Tibial artery (tissue), 4 donors: ENCODE results near the gene ANKRD50.

Experiments
- DNase-seq, 2 donors: peaks; one replicate each; pipeline ENCODE4 v3.0.0-alpha.2; 2019
- H3K27ac ChIP-seq, 2 donors: fragments of 200-600 bp; sonication (generic) in 1 of 2; 1 replicate in 1 of 2; 2 replicates in 1 of 2; pipeline ENCODE4 v1.5.1; 2018 to 2019; ENCODE audit warnings: mild to moderate bottlenecking in 1 of 2
- H3K27me3 ChIP-seq, 2 donors: fragments of 200-600 bp; sonication (generic) in 1 of 2; one replicate each; pipeline versions ENCODE4 v1.5.1 to v1.6.0; 2016 to 2019
- H3K36me3 ChIP-seq, 3 donors: fragments of 200-600 bp; sonication (generic) in 2 of 3; one replicate each; pipeline ENCODE4 v1.5.1; 2016 to 2019; ENCODE audit warnings: mild to moderate bottlenecking in 2 of 3
- H3K4me1 ChIP-seq, 4 donors: fragments of 200-600 bp; sonication (generic) in 2 of 4; 1 replicate in 3 of 4; 2 replicates in 1 of 4; pipeline ENCODE4 v1.5.1; 2016 to 2019
- H3K4me3 ChIP-seq, 2 donors: fragments of 200-600 bp; sonication (generic) in 1 of 2; 1 replicate in 1 of 2; 2 replicates in 1 of 2; pipeline ENCODE4 v1.5.1; 2018 to 2019; ENCODE audit warnings: mild to moderate bottlenecking in 2 of 2
- H3K9me3 ChIP-seq, 3 donors: fragments of 200-600 bp; sonication (generic) in 1 of 3; one replicate each; pipeline ENCODE4 v1.5.1; 2016 to 2019
- intact Hi-C: fragments of 100-400 bp; cut with DNase I; formaldehyde crosslinking; loops from one replicate; pipeline ENCODE4 v1.15.0; 2023; ENCODE audit warnings: low total_unique reads
- TF ChIP-seq, protein P1 (sequence below), 2 experiments: fragments of 200-600 bp in 1 of 2; fragments of 450-650 bp in 1 of 2; IDR thresholded peaks; one replicate each; pipeline ENCODE4 v1.5.1; 2017 to 2019; ENCODE audit warnings: antibody characterized with exemption in 2 of 2, mild to moderate bottlenecking in 1 of 2, moderate library complexity in 1 of 2

Gene ANKRD50

DNA sequence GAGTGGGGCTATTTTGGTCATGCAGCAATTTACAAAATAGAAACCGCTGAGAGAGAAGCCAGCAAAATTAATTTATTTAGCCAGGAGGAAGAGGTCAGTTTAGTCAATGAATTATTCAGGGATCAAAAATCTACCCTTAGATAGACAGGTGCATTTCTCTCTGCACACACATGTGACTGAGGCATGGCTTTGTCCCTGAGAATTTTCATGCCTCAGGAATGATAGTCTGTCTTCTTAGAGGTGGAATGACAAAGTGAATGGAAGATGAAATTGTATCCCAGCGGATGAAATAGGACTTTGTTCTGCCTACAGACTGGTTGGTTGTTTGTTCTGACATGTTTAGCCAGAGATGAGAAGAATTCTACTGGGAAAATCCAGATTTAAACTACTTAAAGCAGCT lies 46.0 kb downstream of the ANKRD50 start:
- no peak overlapping the region for H3K4me3 ChIP-seq
- no peak overlapping the region for H3K27ac ChIP-seq
- no peaks in the 10 kb centered on the region for H3K9me3 ChIP-seq
- DNase-seq = no peak
- intact Hi-C loops = no loop called here
- H3K4me1 ChIP-seq = no peaks in the 10 kb centered on the region
- TF ChIP-seq, protein P1, sequence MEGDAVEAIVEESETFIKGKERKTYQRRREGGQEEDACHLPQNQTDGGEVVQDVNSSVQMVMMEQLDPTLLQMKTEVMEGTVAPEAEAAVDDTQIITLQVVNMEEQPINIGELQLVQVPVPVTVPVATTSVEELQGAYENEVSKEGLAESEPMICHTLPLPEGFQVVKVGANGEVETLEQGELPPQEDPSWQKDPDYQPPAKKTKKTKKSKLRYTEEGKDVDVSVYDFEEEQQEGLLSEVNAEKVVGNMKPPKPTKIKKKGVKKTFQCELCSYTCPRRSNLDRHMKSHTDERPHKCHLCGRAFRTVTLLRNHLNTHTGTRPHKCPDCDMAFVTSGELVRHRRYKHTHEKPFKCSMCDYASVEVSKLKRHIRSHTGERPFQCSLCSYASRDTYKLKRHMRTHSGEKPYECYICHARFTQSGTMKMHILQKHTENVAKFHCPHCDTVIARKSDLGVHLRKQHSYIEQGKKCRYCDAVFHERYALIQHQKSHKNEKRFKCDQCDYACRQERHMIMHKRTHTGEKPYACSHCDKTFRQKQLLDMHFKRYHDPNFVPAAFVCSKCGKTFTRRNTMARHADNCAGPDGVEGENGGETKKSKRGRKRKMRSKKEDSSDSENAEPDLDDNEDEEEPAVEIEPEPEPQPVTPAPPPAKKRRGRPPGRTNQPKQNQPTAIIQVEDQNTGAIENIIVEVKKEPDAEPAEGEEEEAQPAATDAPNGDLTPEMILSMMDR (IDR thresholded peaks at IDR 0.05) = no peak
- H3K27me3 ChIP-seq = no peaks in the 10 kb centered on the region
- peaks cover 25 to 29% (median 29%) of the 10 kb centered on the region in 3 donors for H3K36me3 ChIP-seq

DNA sequence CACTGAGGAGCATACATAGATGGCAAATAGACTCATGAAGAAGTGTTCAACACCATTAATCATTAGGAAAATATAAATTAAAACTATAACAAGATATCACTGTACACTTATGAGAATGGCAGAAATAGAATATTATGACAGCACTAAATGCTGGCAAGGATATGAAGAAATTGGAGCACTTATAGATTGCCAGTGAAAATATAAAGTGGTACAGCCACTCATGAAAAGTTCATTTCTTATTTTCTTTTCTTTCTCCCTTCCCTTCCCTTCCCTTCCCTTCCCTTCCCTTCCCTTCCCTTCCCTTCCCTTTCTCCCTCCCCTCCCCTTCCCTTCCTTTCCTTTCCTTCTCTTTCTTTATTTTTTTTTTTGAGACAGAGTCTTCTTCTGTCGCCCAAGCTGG lies 53.7 kb downstream of the ANKRD50 start:
- Histone ChIP-seq H3K9me3 (no peaks in the 10 kb centered on the region), H3K4me1 (no peaks in the 10 kb centered on the region), H3K27me3 (no peaks in the 10 kb centered on the region), H3K4me3 (no peak overlapping the region), H3K27ac (no peak overlapping the region), H3K36me3 (no peaks in the 10 kb centered on the region)
- intact Hi-C loops = no loop called here
- no peak for DNase-seq
- TF ChIP-seq, protein P1 (IDR thresholded peaks at IDR 0.05) = no peak

DNA sequence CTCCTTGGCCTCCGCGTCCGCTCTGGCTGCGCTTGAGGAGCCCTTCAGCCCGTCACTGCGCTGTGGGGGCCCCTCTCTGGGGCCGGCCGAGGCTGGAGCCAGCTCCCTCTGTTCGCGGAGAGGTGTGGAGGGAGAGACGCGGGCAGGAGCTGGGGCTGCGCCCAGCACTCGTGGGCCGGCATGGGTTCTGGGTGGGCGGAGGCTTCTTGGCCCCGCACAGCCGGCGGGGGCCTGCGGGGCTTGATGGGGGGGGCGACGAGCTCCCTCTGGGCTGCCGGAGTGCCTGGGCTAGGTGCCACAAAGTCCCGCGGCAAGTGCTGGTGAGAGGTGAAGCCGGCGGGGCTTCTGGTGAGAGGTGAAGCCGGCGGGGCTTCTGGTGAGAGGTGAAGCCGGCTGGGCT lies 61.9 kb downstream of the ANKRD50 start:
- Histone ChIP-seq H3K36me3 (peaks cover 7 to 14% (median 12%) of the 10 kb centered on the region in 3 donors), H3K27me3 (no peaks in the 10 kb centered on the region), H3K4me1 (no peaks in the 10 kb centered on the region), H3K27ac (no peak overlapping the region), H3K4me3 (no peak overlapping the region), H3K9me3 (no peaks in the 10 kb centered on the region)
- DNase-seq = no peak
- intact Hi-C loops = no loop called here
- TF ChIP-seq, protein P1 (IDR thresholded peaks at IDR 0.05) = no peak

DNA sequence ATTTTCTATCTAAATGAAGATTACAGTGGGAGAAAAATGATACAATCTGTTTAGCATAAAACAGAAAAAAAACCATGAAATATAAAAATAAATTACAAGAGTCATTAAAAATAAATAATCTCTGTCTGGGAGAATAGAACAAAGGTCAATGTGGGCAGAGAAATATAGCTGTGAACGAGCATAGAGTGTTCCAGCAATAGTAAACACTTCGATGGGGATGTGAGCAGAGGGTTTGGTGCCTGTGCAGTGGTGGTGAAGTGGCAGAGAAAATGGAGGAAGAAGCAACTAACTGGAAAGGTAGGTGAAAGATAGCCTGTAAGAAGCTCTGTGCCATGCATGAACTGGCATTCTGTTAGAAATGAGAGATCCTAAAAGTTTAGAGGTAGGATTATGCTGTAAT lies 64.9 kb downstream of the ANKRD50 start:
- H3K4me3 ChIP-seq = no peak overlapping the region
- intact Hi-C loops = no loop called here

DNA sequence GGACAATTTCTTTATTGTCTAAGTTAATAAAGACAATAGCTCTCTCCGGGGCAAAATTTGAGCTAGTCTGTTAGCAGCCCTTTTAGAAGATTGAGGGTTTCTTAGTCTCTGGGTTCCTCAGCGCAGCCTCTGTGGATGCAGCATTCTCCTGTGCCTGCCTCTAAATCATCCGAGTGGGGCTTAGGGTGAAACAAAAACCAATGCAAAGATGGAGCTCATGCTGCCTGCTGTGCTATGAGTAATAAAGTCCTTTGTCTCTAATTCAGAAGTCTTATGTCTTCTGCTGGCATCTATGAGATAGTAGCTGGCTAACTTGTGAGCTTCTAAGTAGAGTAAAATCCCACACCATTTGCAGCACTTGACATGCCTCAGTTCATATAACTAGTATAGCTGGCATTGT lies 67.9 kb downstream of the ANKRD50 start:
- H3K27me3 ChIP-seq = no peaks in the 10 kb centered on the region
- no peak overlapping the region for H3K4me3 ChIP-seq
- no peaks in the 10 kb centered on the region for H3K9me3 ChIP-seq
- no peak overlapping the region for H3K27ac ChIP-seq
- TF ChIP-seq, protein P1 (IDR thresholded peaks at IDR 0.05) = no peak
- intact Hi-C loops = no loop called here
- no peaks in the 10 kb centered on the region for H3K36me3 ChIP-seq
- DNase-seq = no peak
- no peaks in the 10 kb centered on the region for H3K4me1 ChIP-seq

More for the DNA sequence above, 64.9 kb downstream of the ANKRD50 start:
- no peaks in the 10 kb centered on the region for H3K4me1 ChIP-seq
- DNase-seq = no peak
- no peak overlapping the region for H3K27ac ChIP-seq
- TF ChIP-seq, protein P1 (IDR thresholded peaks at IDR 0.05) = no peak
- H3K27me3 ChIP-seq = no peaks in the 10 kb centered on the region
- no peaks in the 10 kb centered on the region for H3K9me3 ChIP-seq
- peaks cover 7 to 14% (median 12%) of the 10 kb centered on the region in 3 donors for H3K36me3 ChIP-seq

DNA sequence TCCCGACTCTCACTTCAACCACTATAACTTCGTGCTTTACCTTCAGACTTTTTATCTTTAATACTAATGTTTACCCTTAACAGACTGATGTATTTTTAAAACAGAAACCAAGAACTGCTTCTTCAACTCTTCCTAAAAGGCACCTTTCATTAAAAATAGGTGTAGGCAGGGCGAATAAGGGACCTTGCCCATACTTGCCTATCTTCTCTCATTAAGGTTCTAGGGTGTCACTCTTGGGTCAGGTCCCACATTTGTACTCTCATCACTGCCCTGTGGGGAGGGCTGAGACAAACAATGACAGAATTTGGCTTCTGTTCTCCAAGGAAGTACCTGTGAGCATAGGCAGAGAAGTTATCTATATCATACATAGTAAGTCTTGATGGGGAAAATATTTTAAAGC lies 69.7 kb downstream of the ANKRD50 start:
- no peaks in the 10 kb centered on the region for H3K27me3 ChIP-seq
- H3K36me3 ChIP-seq = peaks cover 0 to 5% (median 0%) of the 10 kb centered on the region in 3 donors
- no peaks in the 10 kb centered on the region for H3K4me1 ChIP-seq
- intact Hi-C loops = no loop called here
- no peak overlapping the region for H3K27ac ChIP-seq
- H3K9me3 ChIP-seq = no peaks in the 10 kb centered on the region
- TF ChIP-seq, protein P1 (IDR thresholded peaks at IDR 0.05) = no peak
- no peak for DNase-seq
- H3K4me3 ChIP-seq = no peak overlapping the region
